K562 (cell line): ENCODE measurements around the gene SLC17A2. TPM values are rescaled to one million over a fixed set of nuclear protein-coding genes. Genes with fewer than 3 reads are reported as not detected.
A peak's percentile ranks its signal among the peaks of the same experiment; 100 is the strongest.

Source experiments
- CEBPG ChIP-seq, 3 experiments: fragments of 200-800 bp in 1 of 3; sonication (Bioruptor generic) in 1 of 3; sonication (generic) in 1 of 3; formaldehyde crosslinking in 1 of 3; IDR thresholded peaks in 2 of 3; conservative IDR thresholded peaks in 1 of 3; 2 replicates each; pipeline versions ENCODE4 v1.6.1 to v1.8.0; 2016 to 2022; ENCODE audit warnings: missing compliant biosample characterization in 2 of 3, missing genetic modification characterization in 2 of 3, mild to moderate bottlenecking in 1 of 3, missing genetic modification reagents in 1 of 3
- DEAF1 ChIP-seq: fragments of 450-650 bp; formaldehyde crosslinking; IDR thresholded peaks from 2 replicates; pipeline ENCODE4 v1.4.0; 2020; ENCODE audit warnings: mild to moderate bottlenecking, moderate library complexity
- MAFG ChIP-seq: fragments of 450-650 bp; conservative IDR thresholded peaks from 2 replicates; pipeline ENCODE4 v1.6.1; 2016; ENCODE audit warnings: missing genetic modification characterization, missing compliant biosample characterization
- NR0B1 ChIP-seq: fragments of 450-650 bp; IDR thresholded peaks from one replicate; pipeline ENCODE4 v1.6.1; 2018; ENCODE audit warnings: mild to moderate bottlenecking, moderate library complexity; ENCODE audit not compliant: partially characterized antibody
- POLR2H ChIP-seq: IDR thresholded peaks from 2 replicates; pipeline ENCODE4 v1.6.1; 2016; ENCODE audit warnings: missing genetic modification characterization, low read depth, mild to moderate bottlenecking, control low read depth, missing compliant biosample characterization, moderate library complexity
- RAD21 ChIP-seq, 2 experiments: fragments of 250-450 bp in 1 of 2; fragments of 450-650 bp in 1 of 2; sonication (Bioruptor Pico) in 1 of 2; formaldehyde crosslinking in 1 of 2; IDR thresholded peaks in 1 of 2; conservative IDR thresholded peaks in 1 of 2; 2 replicates each; pipeline versions ENCODE4 v1.4.0 to v1.8.0; 2020 to 2022; ENCODE audit warnings: mild to moderate bottlenecking in 2 of 2, moderate library complexity in 1 of 2
- TAF7 ChIP-seq: fragments of 450-650 bp; IDR thresholded peaks from 2 replicates; pipeline ENCODE4 v1.6.1; 2016; ENCODE audit warnings: missing genetic modification characterization, missing compliant biosample characterization
- TBL1XR1 ChIP-seq, 2 experiments: IDR thresholded peaks; 2 replicates each; pipeline ENCODE4 v1.6.1; 2012; ENCODE audit warnings: improper control_type of control experiment in 2 of 2, low read length in 2 of 2, mild to moderate bottlenecking in 1 of 2
- ZNF146 ChIP-seq: IDR thresholded peaks from one replicate; pipeline ENCODE4 v1.6.1; 2018; ENCODE audit warnings: missing compliant biosample characterization; ENCODE audit not compliant: unreplicated experiment
- ZNF764 ChIP-seq: fragments of 250-450 bp; sonication (Bioruptor Pico); IDR thresholded peaks from 2 replicates; pipeline ENCODE4 v1.4.0; 2020; ENCODE audit warnings: low read depth, mild to moderate bottlenecking, moderate library complexity
- ZNF785 ChIP-seq: fragments of 250-450 bp; sonication (Bioruptor Pico); IDR thresholded peaks from 2 replicates; pipeline ENCODE4 v1.4.0; 2020; ENCODE audit warnings: mild to moderate bottlenecking
- polyA plus RNA-seq, 8 experiments: library from polyadenylated mRNA; depleted of rRNA in 4 of 8; stranded (reverse) in 5 of 8; unstranded in 3 of 8; fragments of >200 nt; fragmentation: Nextera tagmentation in 2 of 8; fragmentation: Illumina TruSeq in 1 of 8; extraction: Ambion mirVana in 2 of 8; extraction: Trizol in 1 of 8; gene quantifications; 2 replicates each; pipeline versions ENCODE4 v1.2.1 to v1.2.3, GENCODE V29; 2011 to 2014; ENCODE audit warnings: inconsistent platforms in 1 of 8, missing spikeins in 1 of 8
- total RNA-seq, 7 experiments: library from RNA; depleted of rRNA in 6 of 7; stranded (reverse); fragments of >200 nt in 6 of 7; fragmentation: Illumina TruSeq in 2 of 7; extraction: Trizol in 2 of 7; gene quantifications; 2 replicates each; pipeline versions ENCODE4 v1.2.1 to v1.2.3, GENCODE V29; 2011 to 2021; ENCODE audit warnings: low replicate concordance in 1 of 7
- TF ChIP-seq, protein P1 (sequence below), 3 experiments: IDR thresholded peaks in 2 of 3; conservative IDR thresholded peaks in 1 of 3; 2 replicates each; pipeline ENCODE4 v1.5.1; 2011 to 2012; ENCODE audit warnings: low read length in 3 of 3, mild to moderate bottlenecking in 3 of 3, control low read depth in 2 of 3, improper control_type of control experiment in 1 of 3, inconsistent platforms in 1 of 3, low read depth in 1 of 3, mixed read lengths in 1 of 3, moderate library complexity in 1 of 3; ENCODE audit not compliant: insufficient read depth in 2 of 3
- TF ChIP-seq, protein P2 (sequence below): fragments of 250-450 bp; sonication (Bioruptor Pico); IDR thresholded peaks from 2 replicates; pipeline ENCODE4 v1.4.0; 2020

The SLC17A2 gene
- total and polyA plus RNA-seq, 9 of the 15 experiments (the other 6 are each of a cell fraction or from before 2014, with no cell fraction given) = not detected

DNA sequence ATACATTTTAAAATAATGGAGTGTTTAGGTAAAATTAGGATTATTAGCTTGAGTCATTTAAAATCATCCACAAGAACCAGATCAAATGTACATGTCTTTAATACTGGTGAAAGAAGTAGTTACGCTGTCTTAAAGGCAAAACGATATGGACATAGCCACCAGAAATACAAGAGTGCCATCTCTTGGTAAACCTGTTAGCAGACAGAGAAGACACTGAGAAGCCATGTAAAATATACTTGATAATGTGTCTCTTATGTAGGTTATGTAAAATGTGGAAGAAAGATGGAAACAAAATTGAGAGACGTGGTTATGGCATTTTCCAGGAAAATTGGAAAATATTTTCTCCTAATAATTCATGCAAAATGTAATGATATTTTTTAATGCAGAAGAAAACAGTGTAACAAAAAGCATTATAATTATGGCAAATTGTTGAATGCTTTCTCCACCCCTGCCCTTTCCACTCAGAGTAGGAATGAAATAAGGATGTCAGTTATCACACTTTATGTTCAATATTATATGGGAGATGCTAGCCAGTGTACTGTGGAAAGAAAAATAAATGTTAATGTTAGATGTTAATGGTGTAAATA is 12.2 kb upstream of the SLC17A2 start (continued):
- TF ChIP-seq NR0B1 (no peak), TAF7 (tag) (no peak), TBL1XR1 (IDR thresholded peaks at IDR 0.05; ENCODE audit: low read length in 2 of 2) (0 out of 4 replicates have a peak, but pooled peaks of 1 of the 2 experiments have one; percentile 40), CEBPG (CRISPR knock-in tag; IDR thresholded peaks at IDR 0.05) (no peak), CEBPG (tag; conservative IDR thresholded peaks at IDR 0.05 in 1 of 2, IDR thresholded peaks at IDR 0.05 in 1 of 2) (no peak), ZNF146 (CRISPR knock-in tag) (no peak), RAD21 (CRISPR knock-in tag; conservative IDR thresholded peaks at IDR 0.05 in 1 of 2, IDR thresholded peaks at IDR 0.05 in 1 of 2) (peak; percentile 97 to 99), ZNF764 (no peak), ZNF785 (no peak), MAFG (tag) (no peak), DEAF1 (CRISPR knock-in tag) (peak; percentile 97), POLR2H (peak; percentile 56; the same call in 1 of the 2 replicates)
- TF ChIP-seq, protein P1, sequence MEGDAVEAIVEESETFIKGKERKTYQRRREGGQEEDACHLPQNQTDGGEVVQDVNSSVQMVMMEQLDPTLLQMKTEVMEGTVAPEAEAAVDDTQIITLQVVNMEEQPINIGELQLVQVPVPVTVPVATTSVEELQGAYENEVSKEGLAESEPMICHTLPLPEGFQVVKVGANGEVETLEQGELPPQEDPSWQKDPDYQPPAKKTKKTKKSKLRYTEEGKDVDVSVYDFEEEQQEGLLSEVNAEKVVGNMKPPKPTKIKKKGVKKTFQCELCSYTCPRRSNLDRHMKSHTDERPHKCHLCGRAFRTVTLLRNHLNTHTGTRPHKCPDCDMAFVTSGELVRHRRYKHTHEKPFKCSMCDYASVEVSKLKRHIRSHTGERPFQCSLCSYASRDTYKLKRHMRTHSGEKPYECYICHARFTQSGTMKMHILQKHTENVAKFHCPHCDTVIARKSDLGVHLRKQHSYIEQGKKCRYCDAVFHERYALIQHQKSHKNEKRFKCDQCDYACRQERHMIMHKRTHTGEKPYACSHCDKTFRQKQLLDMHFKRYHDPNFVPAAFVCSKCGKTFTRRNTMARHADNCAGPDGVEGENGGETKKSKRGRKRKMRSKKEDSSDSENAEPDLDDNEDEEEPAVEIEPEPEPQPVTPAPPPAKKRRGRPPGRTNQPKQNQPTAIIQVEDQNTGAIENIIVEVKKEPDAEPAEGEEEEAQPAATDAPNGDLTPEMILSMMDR (IDR thresholded peaks at IDR 0.05 in 2 of 3, conservative IDR thresholded peaks at IDR 0.05 in 1 of 3; ENCODE audit: insufficient read depth in 2 of 3, low read depth in 1 of 3, low read length in 3 of 3) = peak; percentile 63 to 91 (median 64); a peak in 5 of 6 replicates
- TF ChIP-seq, protein P2, sequence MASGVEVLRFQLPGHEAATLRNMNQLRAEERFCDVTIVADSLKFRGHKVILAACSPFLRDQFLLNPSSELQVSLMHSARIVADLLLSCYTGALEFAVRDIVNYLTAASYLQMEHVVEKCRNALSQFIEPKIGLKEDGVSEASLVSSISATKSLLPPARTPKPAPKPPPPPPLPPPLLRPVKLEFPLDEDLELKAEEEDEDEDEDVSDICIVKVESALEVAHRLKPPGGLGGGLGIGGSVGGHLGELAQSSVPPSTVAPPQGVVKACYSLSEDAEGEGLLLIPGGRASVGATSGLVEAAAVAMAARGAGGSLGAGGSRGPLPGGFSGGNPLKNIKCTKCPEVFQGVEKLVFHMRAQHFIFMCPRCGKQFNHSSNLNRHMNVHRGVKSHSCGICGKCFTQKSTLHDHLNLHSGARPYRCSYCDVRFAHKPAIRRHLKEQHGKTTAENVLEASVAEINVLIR (CRISPR knock-in tag) = no peak
